Measurements from ENCODE around the gene HOXD8.
A peak's percentile ranks its signal among the peaks of the same experiment; 100 is the strongest.

Gene HOXD8

GRCh38 chr2:176136374-176137251 is 7.1 kb downstream of the HOXD8 start:
- WGBS: 2% methylated on average over 60 of the region's 71 CpGs
- Histone ChIP-seq H3K27me3 (ENCODE audit: control insufficient read depth in 1 of 2, insufficient read depth in 1 of 2, low read length in 2 of 2) (peaks cover 0 to 68% of the 10 kb centered on the region in 2 experiments), H3K27ac (ENCODE audit: low read length, poor library complexity, severe bottlenecking) (peak overlapping the region; percentile 33), H2AFZ (ENCODE audit: low read depth, low read length) (no peak overlapping the region), H2BK120ac (ENCODE audit: low read depth, low read length) (no peak overlapping the region), H3K4me3 (ENCODE audit: insufficient read depth in 1 of 2, low read depth in 1 of 2, low read length in 2 of 2) (peak overlapping the region; percentile 75 to 86), H3K36me3 (ENCODE audit: control insufficient read depth in 1 of 2, insufficient read depth in 2 of 2, low read depth in 1 of 2, low read length in 2 of 2) (no peaks in the 10 kb centered on the region), H2BK5ac (ENCODE audit: low read depth, low read length, poor library complexity, severe bottlenecking) (peak overlapping the region; percentile 82), H3K9me3 (ENCODE audit: control insufficient read depth, low read length) (no peaks in the 10 kb centered on the region), H2BK12ac (ENCODE audit: low read length in 2 of 2) (no peak overlapping the region), H3K23ac (ENCODE audit: low read length in 2 of 2) (peak overlapping the region in 1 of 2 experiments; percentile 36), H3K9ac (ENCODE audit: low read length) (peak overlapping the region; percentile 96), H4K91ac (ENCODE audit: low read length) (no peak overlapping the region), H3K4me1 (ENCODE audit: control insufficient read depth, insufficient read depth, low read depth, low read length) (peaks cover 15% of the 10 kb centered on the region), H3K4ac (ENCODE audit: low read depth in 1 of 2, low read length in 2 of 2) (no peak overlapping the region), H4K8ac (ENCODE audit: low read length) (no peak overlapping the region), H2AK5ac (ENCODE audit: low read length, severe bottlenecking) (no peak overlapping the region), H3K14ac (ENCODE audit: low read length in 2 of 2) (no peak overlapping the region), H3K79me1 (replicated peaks; ENCODE audit: low read length, poor library complexity, severe bottlenecking) (peaks cover 3% of the 10 kb centered on the region), H3K4me2 (ENCODE audit: low read length, poor library complexity, severe bottlenecking) (peak overlapping the region; percentile 75), H2BK15ac (ENCODE audit: low read depth, poor library complexity, severe bottlenecking) (no peak overlapping the region), H3K18ac (ENCODE audit: low read depth in 1 of 2, low read length in 2 of 2) (no peak overlapping the region)
- peak; percentile 24 for DNase-seq

- Histone ChIP-seq H3K27me3 (ENCODE audit: control insufficient read depth in 1 of 2, insufficient read depth in 1 of 2, low read length in 2 of 2) (peaks cover 0 to 69% of the 10 kb centered on the region in 2 experiments), H3K9me3 (ENCODE audit: control insufficient read depth, low read length) (no peaks in the 10 kb centered on the region), H2BK15ac (ENCODE audit: low read depth, poor library complexity, severe bottlenecking) (no peak overlapping the region), H3K4me3 (ENCODE audit: insufficient read depth in 1 of 2, low read depth in 1 of 2, low read length in 2 of 2) (peak overlapping the region in 1 of 2 experiments; percentile 86), H4K8ac (ENCODE audit: low read length) (no peak overlapping the region), H3K23ac (ENCODE audit: low read length in 2 of 2) (no peak overlapping the region), H3K4me1 (ENCODE audit: control insufficient read depth, insufficient read depth, low read depth, low read length) (peaks cover 15% of the 10 kb centered on the region), H3K14ac (ENCODE audit: low read length in 2 of 2) (no peak overlapping the region), H3K36me3 (ENCODE audit: control insufficient read depth in 1 of 2, insufficient read depth in 2 of 2, low read depth in 1 of 2, low read length in 2 of 2) (no peaks in the 10 kb centered on the region), H3K18ac (ENCODE audit: low read depth in 1 of 2, low read length in 2 of 2) (no peak overlapping the region), H3K27ac (ENCODE audit: low read length, poor library complexity, severe bottlenecking) (no peak overlapping the region), H2BK12ac (ENCODE audit: low read length in 2 of 2) (no peak overlapping the region), H2AK5ac (ENCODE audit: low read length, severe bottlenecking) (no peak overlapping the region), H2BK120ac (ENCODE audit: low read depth, low read length) (no peak overlapping the region), H3K9ac (ENCODE audit: low read length) (peak overlapping the region; percentile 96), H3K4ac (ENCODE audit: low read depth in 1 of 2, low read length in 2 of 2) (no peak overlapping the region), H2BK5ac (ENCODE audit: low read depth, low read length, poor library complexity, severe bottlenecking) (no peak overlapping the region), H3K79me1 (replicated peaks; ENCODE audit: low read length, poor library complexity, severe bottlenecking) (peaks cover 3% of the 10 kb centered on the region), H4K91ac (ENCODE audit: low read length) (no peak overlapping the region), H3K4me2 (ENCODE audit: low read length, poor library complexity, severe bottlenecking) (peak overlapping the region; percentile 75), H2AFZ (ENCODE audit: low read depth, low read length) (no peak overlapping the region)
- no peak for DNase-seq
- WGBS: 29% methylated on average over 2 of the region's 2 CpGs
Observed at GRCh38 chr2:176137252-176137580, 7.7 kb downstream of the HOXD8 start.

GRCh38 chr2:176137906-176138305 is 8.4 kb downstream of the HOXD8 start:
- Histone ChIP-seq H2AFZ (ENCODE audit: low read depth, low read length) (no peak overlapping the region), H3K9ac (ENCODE audit: low read length) (peak overlapping the region; percentile 96), H3K27ac (ENCODE audit: low read length, poor library complexity, severe bottlenecking) (no peak overlapping the region), H2BK15ac (ENCODE audit: low read depth, poor library complexity, severe bottlenecking) (no peak overlapping the region), H3K36me3 (ENCODE audit: control insufficient read depth in 1 of 2, insufficient read depth in 2 of 2, low read depth in 1 of 2, low read length in 2 of 2) (no peaks in the 10 kb centered on the region), H3K4me1 (ENCODE audit: control insufficient read depth, insufficient read depth, low read depth, low read length) (peaks cover 15% of the 10 kb centered on the region), H3K9me3 (ENCODE audit: control insufficient read depth, low read length) (no peaks in the 10 kb centered on the region), H3K14ac (ENCODE audit: low read length in 2 of 2) (no peak overlapping the region), H2BK5ac (ENCODE audit: low read depth, low read length, poor library complexity, severe bottlenecking) (no peak overlapping the region), H4K91ac (ENCODE audit: low read length) (no peak overlapping the region), H2AK5ac (ENCODE audit: low read length, severe bottlenecking) (no peak overlapping the region), H2BK120ac (ENCODE audit: low read depth, low read length) (no peak overlapping the region), H3K79me1 (replicated peaks; ENCODE audit: low read length, poor library complexity, severe bottlenecking) (peaks cover 6% of the 10 kb centered on the region), H3K23ac (ENCODE audit: low read length in 2 of 2) (no peak overlapping the region), H2BK12ac (ENCODE audit: low read length in 2 of 2) (no peak overlapping the region), H3K18ac (ENCODE audit: low read depth in 1 of 2, low read length in 2 of 2) (no peak overlapping the region), H3K4me3 (ENCODE audit: insufficient read depth in 1 of 2, low read depth in 1 of 2, low read length in 2 of 2) (peak overlapping the region in 1 of 2 experiments; percentile 86), H3K4ac (ENCODE audit: low read depth in 1 of 2, low read length in 2 of 2) (no peak overlapping the region), H3K27me3 (ENCODE audit: control insufficient read depth in 1 of 2, insufficient read depth in 1 of 2, low read length in 2 of 2) (peaks cover 0 to 67% of the 10 kb centered on the region in 2 experiments), H3K4me2 (ENCODE audit: low read length, poor library complexity, severe bottlenecking) (no peak overlapping the region), H4K8ac (ENCODE audit: low read length) (no peak overlapping the region)
- WGBS: 78% methylated on average over 4 of the region's 8 CpGs
- no peak for DNase-seq

GRCh38 chr2:176138526-176138922 is 9.0 kb downstream of the HOXD8 start:
- Histone ChIP-seq H2BK5ac (ENCODE audit: low read depth, low read length, poor library complexity, severe bottlenecking) (no peak overlapping the region), H2AK5ac (ENCODE audit: low read length, severe bottlenecking) (no peak overlapping the region), H3K4me1 (ENCODE audit: control insufficient read depth, insufficient read depth, low read depth, low read length) (peaks cover 15% of the 10 kb centered on the region), H3K36me3 (ENCODE audit: control insufficient read depth in 1 of 2, insufficient read depth in 2 of 2, low read depth in 1 of 2, low read length in 2 of 2) (no peaks in the 10 kb centered on the region), H2BK12ac (ENCODE audit: low read length in 2 of 2) (no peak overlapping the region), H3K4me2 (ENCODE audit: low read length, poor library complexity, severe bottlenecking) (peak overlapping the region; percentile 23), H2AFZ (ENCODE audit: low read depth, low read length) (no peak overlapping the region), H3K79me1 (replicated peaks; ENCODE audit: low read length, poor library complexity, severe bottlenecking) (peaks cover 9% of the 10 kb centered on the region), H3K14ac (ENCODE audit: low read length in 2 of 2) (no peak overlapping the region), H3K9me3 (ENCODE audit: control insufficient read depth, low read length) (no peaks in the 10 kb centered on the region), H3K27me3 (ENCODE audit: control insufficient read depth in 1 of 2, insufficient read depth in 1 of 2, low read length in 2 of 2) (peaks cover 0 to 67% of the 10 kb centered on the region in 2 experiments), H2BK120ac (ENCODE audit: low read depth, low read length) (no peak overlapping the region), H3K23ac (ENCODE audit: low read length in 2 of 2) (no peak overlapping the region), H2BK15ac (ENCODE audit: low read depth, poor library complexity, severe bottlenecking) (no peak overlapping the region), H3K9ac (ENCODE audit: low read length) (peak overlapping the region; percentile 96), H3K4ac (ENCODE audit: low read depth in 1 of 2, low read length in 2 of 2) (no peak overlapping the region), H4K8ac (ENCODE audit: low read length) (no peak overlapping the region), H3K18ac (ENCODE audit: low read depth in 1 of 2, low read length in 2 of 2) (no peak overlapping the region), H4K91ac (ENCODE audit: low read length) (no peak overlapping the region), H3K27ac (ENCODE audit: low read length, poor library complexity, severe bottlenecking) (no peak overlapping the region), H3K4me3 (ENCODE audit: insufficient read depth in 1 of 2, low read depth in 1 of 2, low read length in 2 of 2) (peak overlapping the region; percentile 14 to 86)
- no peak for DNase-seq
- 66% methylated on average over 14 of the region's 14 CpGs for WGBS

Data from mesenchymal stem cell (in vitro differentiated cells and primary cell).